CD4-positive, alpha-beta T cell treated with Interleukin-15 for 4 hours (primary cell): ENCODE data around the gene PGBD5.

Experiments
- DNase-seq: peaks from one replicate; pipeline ENCODE4 v3.0.0-alpha.2; 2020; ENCODE audit warnings: low spot score

PGBD5 gene

DNA sequence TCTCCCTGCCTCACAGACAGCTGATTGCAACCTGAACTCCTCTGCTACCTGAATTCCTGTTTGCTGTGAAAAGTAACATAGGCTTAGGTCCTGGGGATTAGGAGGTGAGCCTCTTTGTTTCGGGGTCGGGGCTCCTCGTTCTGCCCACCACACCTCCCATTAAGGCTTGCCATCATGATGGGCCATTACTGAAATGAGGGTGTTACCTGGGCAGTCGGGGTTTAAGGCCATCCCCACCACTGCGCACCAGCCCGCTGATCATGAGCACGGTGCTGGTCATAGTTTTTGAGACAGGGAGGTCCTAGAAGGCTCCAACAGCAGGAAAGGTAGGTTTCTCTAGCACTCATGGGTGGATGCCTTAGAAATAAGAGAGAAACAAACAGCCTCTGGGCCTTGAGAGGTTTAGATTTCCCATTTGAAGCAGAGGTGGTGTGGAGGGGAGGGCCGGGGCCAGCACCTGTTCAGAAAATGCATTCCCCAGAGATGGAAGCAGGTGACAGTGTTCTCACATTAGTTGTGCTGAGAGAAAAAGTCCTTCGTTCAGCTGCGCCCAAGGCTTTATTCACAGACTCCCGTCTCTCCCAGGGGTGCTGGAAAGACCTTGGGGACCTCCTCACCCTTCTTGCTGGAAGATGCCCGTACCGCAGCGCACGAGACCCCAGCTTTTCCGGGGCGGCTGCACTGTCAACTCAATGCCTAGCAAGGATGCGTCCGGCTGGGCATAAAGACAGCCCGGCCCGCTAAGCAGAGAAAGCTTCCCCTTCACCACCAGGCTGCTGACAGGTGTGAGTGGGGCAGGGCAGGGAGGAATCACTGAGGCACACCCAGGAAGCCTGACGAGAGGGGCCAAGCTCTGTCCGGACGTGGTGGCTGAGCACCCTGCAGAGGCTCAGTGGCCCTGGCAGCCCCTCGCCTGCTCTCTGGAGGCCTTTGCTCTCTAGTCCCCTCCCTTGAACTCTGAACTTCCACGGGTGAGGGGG, 125.5 kb downstream of the PGBD5 start:
- no peak for DNase-seq

GRCh38 chr1:230299191-230300006, 126.7 kb downstream of the PGBD5 start:
- no peak for DNase-seq

DNA sequence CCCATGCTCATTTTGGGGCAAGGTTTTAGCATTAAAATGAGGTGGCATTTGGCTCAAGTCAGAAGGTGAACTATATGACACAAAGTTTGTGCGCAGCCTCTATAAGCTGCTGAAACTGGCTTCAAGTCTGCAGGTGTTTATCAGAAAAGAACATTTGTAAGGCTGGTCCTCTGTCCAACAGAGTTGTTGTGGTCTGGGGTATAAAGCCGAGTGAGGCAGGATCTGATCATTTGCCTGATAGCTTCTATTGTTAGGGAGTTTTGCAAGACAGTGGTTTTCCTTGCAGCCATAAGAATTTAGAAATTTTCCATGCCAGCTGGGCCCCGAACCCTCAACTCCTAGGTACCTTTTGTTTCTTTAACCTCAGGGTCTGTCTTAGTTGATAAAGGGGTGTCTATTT, 130.8 kb downstream of the PGBD5 start:
- DNase-seq, result no peak

GRCh38 chr1:230293390-230293700, 132.8 kb downstream of the PGBD5 start:
- DNase-seq, result no peak

DNA sequence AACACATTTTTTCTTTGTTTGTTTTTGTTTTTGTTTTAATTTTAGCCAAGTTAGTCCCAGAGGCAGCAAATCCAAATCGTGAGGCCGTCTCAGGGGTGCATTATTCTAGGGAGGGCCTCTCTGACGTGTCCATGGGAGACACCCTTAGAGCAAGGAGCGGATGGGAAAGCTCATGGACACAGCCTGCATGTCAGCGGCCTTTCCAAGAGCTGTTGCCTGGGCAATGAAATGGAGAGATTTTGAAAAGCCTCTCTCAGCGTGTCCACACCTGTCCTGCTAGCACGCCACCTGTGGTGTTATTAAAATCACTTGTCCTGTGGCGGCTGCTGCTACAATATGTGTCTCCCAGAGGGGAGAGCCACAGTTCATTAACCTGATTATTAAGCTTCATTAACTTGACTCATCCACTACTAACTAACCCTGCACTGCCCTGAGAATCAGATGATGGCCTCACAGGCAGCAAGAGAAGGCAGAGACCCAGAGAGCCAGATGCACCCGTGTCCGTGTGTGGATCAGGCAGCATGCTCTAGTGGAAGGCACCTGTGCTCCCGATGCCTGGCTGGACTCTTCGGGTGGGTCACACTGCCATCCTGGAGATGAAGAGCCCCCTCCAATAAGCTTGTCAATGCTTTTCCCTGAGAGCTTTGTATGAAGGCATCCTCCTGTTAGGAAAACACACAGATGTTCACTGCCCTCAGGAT, 133.3 kb downstream of the PGBD5 start:
- DNase-seq, result no peak

DNA sequence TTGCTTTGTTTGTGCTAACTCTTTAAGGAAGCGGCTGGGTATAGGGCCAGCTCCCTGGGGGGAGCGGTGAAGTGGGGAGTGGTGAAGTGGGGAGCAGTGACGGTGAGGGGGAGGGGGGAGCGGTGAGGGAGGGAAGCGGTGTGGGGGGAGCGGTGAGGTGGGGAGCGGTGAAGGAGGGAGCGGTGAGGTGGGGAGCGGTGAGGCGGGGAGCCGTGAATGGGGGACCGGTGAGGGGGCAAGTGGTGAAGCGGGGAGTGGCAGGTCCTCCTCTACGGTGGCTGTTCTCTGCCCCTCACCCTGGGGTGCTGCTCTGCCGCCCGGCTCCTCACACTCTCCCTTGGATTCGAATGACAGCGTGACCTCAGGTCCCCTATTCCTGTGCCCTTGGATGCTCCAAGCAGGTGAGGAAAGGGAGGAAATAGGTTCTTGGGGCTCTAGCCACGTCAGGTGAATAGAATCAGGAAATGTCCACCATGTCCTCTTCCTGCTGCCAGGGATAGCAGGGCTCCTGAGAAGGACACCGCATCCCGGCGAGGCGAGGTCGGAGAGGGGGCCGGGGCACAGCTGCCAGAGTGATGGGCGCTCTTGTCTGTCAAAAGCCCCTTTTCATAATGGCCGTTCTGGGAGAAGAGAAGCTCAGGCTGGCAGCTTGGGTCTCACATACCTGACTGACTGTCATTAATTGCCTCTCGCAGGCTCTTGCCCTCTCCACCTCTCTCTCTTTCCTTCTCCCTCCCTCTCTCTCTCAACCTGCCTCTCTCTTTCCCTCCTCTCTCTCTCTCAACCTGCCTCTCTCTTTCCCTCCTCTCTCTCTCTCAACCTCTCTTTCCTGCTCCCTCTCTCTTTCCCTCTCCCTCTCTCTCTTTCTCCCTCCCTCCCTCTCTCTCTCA, 134.2 kb downstream of the PGBD5 start:
- no peak for DNase-seq

- no peak for DNase-seq
These were observed 136.8 kb downstream of the PGBD5 start for GRCh38 chr1:230289350-230289644.

- DNase-seq, result no peak
These were observed 137.3 kb downstream of the PGBD5 start for GRCh38 chr1:230288641-230289349.

- no peak for DNase-seq
These were observed 138.3 kb downstream of the PGBD5 start for GRCh38 chr1:230287674-230288315.

DNA sequence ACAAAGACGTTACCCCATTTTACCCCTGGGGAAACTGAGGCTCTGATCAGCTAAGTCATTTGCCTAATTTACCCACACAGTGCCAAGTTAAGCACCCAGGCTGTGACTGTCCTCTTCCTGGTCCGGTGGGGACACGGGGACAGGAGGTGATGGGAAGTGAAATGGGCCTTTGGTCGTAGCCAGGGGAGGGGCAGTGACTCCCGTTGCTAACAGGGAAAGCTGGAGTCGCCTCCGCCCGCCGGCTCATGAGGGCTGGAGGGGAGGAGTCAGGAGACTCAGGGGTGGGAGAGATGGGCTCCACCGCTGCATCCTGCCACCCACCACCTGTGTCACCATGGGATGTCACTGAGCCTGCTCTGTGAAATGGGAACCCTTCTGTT, 139.3 kb downstream of the PGBD5 start:
- no peak for DNase-seq

- no peak for DNase-seq
These were observed 139.8 kb downstream of the PGBD5 start for GRCh38 chr1:230286166-230286889.

DNA sequence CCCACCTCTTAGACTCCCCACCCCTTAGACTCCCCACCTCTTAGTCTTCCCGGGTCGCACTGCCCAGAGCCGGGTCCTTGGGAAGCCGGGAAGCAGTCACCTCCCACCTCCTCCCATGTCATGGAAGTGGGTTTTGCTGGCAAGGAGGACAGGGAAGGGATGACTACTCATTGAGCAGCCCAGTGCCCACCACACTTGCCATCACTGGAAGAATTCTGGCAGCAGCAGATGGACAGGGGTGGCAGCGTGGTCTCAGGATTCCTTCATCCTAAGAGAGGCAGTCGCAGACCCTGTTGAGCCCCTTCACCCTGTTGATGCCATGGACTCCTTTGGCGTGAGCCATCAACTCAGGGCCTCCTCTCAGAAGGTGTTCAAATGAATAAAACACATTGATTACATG, 140.8 kb downstream of the PGBD5 start:
- no peak for DNase-seq

- no peak for DNase-seq
These were observed 141.2 kb downstream of the PGBD5 start for GRCh38 chr1:230284891-230285290.

- DNase-seq, result no peak
These were observed 142.5 kb downstream of the PGBD5 start for GRCh38 chr1:230283678-230284077.

DNA sequence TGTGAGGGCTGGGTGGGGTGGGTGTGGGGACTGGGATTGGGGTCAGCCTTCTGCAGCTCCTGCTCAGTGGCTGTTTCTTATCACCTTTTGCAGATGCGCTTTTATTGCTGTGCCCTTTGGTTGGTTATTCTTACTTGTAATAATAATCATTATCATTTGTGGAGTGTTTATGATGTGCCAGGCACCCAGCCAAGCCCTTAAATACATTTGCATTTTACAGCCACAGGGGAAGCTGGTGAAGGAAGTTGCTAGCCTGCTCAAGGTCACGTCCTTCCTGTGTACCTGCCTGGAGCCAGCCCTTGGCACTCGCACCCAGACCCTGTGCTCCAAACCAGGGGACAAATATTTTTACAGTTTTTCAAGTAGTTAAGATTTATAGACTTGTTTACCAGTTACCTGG, 144.0 kb downstream of the PGBD5 start:
- no peak for DNase-seq

DNA sequence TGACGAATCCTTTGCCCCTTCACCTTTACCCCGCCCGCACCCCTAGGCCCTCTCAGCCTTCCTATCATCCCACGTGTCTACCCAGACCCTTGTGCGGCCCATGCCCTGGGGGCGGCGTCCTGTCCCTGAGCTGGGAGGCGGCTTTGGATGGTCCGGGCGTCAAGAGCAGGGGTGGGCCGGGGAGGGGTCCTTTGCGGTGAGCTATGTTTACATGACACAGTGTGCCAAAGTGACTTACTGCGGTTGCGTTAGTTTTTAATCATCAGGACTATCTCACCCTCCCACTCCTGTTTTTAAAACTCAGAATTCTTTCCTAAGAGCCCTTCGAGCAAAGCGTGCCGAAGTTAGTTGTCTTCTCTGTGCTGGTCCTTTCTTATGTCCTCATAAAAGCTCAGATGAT, 144.6 kb downstream of the PGBD5 start:
- no peak for DNase-seq

- DNase-seq, result no peak
These were observed 145.2 kb downstream of the PGBD5 start for GRCh38 chr1:230280906-230281413.

DNA sequence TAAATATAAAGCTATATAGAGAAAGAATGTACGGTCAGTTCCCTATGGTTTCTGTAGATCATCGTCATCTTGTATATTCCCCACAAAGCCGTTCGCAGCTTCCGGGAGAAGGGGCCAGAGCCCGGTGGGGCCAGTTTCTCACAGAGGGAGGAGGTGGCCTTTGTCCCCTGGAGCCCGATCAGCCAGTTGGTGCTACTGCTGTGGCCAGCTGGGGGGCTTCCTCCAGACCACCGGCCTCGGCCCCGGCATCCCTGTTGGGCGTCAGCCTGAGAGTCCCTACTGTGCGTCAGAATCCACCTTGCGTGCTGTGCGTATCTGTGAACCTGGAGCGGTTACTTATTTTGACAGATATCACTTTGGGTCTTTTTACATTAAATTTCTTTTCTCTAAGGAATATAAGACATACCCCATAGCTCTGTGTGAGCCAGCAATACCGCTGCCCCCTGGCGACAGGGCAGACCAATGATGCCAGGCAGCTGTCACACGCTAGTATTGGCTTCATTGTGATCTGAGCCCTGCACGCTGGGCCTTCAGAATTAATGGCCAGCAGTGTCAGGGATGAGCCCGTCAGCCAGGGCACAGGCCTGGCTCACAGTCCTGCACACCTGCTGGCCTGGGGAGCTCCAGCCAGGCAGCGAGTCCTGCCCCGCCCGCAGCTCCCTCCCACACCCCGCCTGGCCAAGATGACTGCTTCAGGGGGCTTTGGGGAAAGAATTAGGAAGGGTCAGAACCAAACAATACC, 145.9 kb downstream of the PGBD5 start:
- DNase-seq, result no peak

- DNase-seq, result no peak
These were observed 146.6 kb downstream of the PGBD5 start for GRCh38 chr1:230279583-230279945.
